ENCODE measurements around the gene MFAP4.

Gene MFAP4

GRCh38 chr17:19421926-19422325, 34.9 kb upstream of the MFAP4 start:
- H3K4me3 ChIP-seq = no peak overlapping the region
- TF ChIP-seq CTCF (IDR thresholded peaks at IDR 0.05) = no peak
- no peak overlapping the region for H3K27ac ChIP-seq
- DNase-seq (ENCODE audit: low spot score) = no peak

GRCh38 chr17:19421219-19421618, 34.2 kb upstream of the MFAP4 start:
- DNase-seq (ENCODE audit: low spot score) = no peak
- no peak overlapping the region for H3K4me3 ChIP-seq
- H3K27ac ChIP-seq = no peak overlapping the region
- no peak for TF ChIP-seq CTCF (IDR thresholded peaks at IDR 0.05)

DNA sequence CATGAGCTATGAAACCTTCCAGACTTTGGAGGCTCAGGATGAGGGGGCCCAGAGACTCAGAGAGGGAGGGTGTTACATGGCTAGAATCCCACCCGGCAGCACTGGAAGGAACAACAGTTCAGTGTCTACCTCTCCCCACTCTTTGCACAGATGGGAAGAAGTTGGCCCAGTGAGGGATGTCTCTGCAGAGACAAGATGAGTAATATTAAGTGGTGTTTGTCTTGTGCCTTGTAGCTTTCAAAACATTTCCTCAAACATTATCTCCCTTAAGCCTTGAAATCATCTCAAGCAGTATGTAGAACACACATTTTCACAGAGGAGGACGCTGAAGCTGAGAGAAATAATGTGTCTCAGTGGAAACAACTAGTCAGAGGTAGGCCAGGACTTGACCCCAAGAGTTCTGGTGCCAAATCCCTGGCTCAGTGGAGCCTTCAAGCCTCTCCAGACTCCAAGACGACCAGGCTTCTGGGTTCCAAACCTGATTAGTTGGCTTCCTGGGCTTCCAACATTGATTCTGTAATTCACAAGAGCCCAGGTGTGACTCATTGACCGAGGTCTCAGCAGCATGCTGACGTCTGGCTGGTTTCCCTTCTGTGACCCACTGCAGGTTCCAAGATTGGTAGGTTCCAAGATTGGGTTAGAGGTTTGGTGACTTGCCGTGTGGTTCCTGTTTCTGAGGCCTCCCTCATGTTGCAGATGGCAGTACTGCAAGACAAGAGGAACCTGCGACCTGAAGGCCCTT, 31.4 kb upstream of the MFAP4 start:
- Histone ChIP-seq H3K27ac (peak overlapping the region; percentile 3 to 79), H3K4me3 (no peak overlapping the region)
- no peak for TF ChIP-seq CTCF (IDR thresholded peaks at IDR 0.05)
- DNase-seq (ENCODE audit: low spot score) = no peak

DNA sequence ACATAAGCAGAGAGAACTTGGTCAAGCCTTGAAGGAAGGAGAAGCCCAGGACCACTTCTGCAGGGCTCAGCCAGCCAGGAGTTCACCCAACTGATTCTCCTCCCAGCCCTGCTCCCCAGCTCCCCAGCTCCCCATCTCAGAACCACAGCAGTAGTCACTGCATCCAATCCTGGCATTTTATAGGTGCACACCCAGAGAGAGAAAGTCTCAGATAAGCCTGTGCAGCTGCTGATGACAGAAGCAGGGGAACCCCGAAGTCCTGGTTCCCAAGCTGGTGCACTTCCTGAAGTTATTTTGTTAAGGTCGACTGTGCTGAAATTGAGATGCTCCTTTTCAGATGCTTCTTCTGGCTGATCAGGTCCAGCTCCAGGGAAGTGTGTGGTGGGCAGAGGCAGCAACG, 30.6 kb upstream of the MFAP4 start:
- TF ChIP-seq CTCF (IDR thresholded peaks at IDR 0.05) = no peak
- DNase-seq (ENCODE audit: low spot score) = no peak
- H3K27ac ChIP-seq = peak overlapping the region; percentile 3 to 79
- H3K4me3 ChIP-seq = no peak overlapping the region

- Histone ChIP-seq H3K27ac (no peak overlapping the region), H3K4me3 (no peak overlapping the region)
- DNase-seq (ENCODE audit: low spot score) = no peak
- TF ChIP-seq CTCF (IDR thresholded peaks at IDR 0.05) = no peak
These were observed 29.1 kb upstream of the MFAP4 start for GRCh38 chr17:19415806-19416775.

DNA sequence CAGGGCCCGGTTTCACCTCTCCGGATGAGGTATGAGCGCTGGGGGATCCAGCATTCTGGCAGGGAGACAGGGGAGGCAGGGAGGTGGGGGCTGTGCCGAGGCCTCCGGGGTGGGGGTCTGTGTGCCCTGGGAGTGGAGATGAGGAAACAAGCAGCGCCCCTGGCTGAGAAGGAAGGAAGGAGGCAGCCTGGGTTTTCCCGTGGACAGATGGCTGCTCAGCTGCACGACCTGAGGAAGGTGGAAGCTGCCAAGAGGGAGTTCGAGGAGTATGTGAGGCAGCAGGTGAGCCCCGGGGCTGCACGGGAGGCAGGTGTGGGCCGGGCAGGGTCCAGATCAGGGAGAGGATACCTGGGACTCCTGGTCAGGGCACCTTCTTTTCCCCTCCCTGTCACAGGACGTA, 28.3 kb upstream of the MFAP4 start:
- DNase-seq (ENCODE audit: low spot score) = no peak
- H3K4me3 ChIP-seq = no peak overlapping the region
- no peak overlapping the region for H3K27ac ChIP-seq
- TF ChIP-seq CTCF (IDR thresholded peaks at IDR 0.05) = no peak

Data from coronary artery (tissue), 2 donors.